Brain microvascular endothelial cell (primary cell): ENCODE measurements around the gene ACER3.

Experiments
- DNase-seq: peaks from one replicate; pipeline ENCODE4 v3.0.0-alpha.2; 2020
- H3K27ac ChIP-seq: fragments of 250-450 bp; sonication (Bioruptor Pico); 2 replicates; pipeline ENCODE4 v1.5.1; 2020; ENCODE audit warnings: mild to moderate bottlenecking, moderate library complexity
- H3K27me3 ChIP-seq: fragments of 250-450 bp; sonication (Bioruptor Pico); replicated peaks from 2 replicates; pipeline ENCODE4 v1.5.1; 2020; ENCODE audit warnings: mild to moderate bottlenecking
- H3K36me3 ChIP-seq: fragments of 250-450 bp; sonication (Bioruptor Pico); replicated peaks from 2 replicates; pipeline ENCODE4 v1.5.1; 2020; ENCODE audit warnings: mild to moderate bottlenecking
- H3K4me3 ChIP-seq: 2 replicates; pipeline ENCODE4 v1.5.1; 2011; ENCODE audit warnings: low read depth, mild to moderate bottlenecking, control low read depth, low read length, moderate library complexity
- in situ Hi-C: cut with HindIII; loops from 2 replicates; pipeline ENCODE4 v1.10.0; 2017; ENCODE audit warnings: low sequenced_read_pairs, low pct_ligation_motif_present
- TF ChIP-seq, protein P1 (sequence below): IDR thresholded peaks from 2 replicates; pipeline ENCODE4 v1.5.1; 2011; ENCODE audit warnings: low read depth, mild to moderate bottlenecking, moderate library complexity, low read length, control low read depth, inconsistent platforms; ENCODE audit errors: missing control alignments

ACER3 gene

GRCh38 chr11:77030834-77031414 lies 170.2 kb downstream of the ACER3 start:
- Histone ChIP-seq H3K27ac (no peak overlapping the region), H3K4me3 (no peak overlapping the region), H3K36me3 (no peaks in the 10 kb centered on the region), H3K27me3 (no peaks in the 10 kb centered on the region)
- in situ Hi-C loops, result no loop called here
- TF ChIP-seq, protein P1, sequence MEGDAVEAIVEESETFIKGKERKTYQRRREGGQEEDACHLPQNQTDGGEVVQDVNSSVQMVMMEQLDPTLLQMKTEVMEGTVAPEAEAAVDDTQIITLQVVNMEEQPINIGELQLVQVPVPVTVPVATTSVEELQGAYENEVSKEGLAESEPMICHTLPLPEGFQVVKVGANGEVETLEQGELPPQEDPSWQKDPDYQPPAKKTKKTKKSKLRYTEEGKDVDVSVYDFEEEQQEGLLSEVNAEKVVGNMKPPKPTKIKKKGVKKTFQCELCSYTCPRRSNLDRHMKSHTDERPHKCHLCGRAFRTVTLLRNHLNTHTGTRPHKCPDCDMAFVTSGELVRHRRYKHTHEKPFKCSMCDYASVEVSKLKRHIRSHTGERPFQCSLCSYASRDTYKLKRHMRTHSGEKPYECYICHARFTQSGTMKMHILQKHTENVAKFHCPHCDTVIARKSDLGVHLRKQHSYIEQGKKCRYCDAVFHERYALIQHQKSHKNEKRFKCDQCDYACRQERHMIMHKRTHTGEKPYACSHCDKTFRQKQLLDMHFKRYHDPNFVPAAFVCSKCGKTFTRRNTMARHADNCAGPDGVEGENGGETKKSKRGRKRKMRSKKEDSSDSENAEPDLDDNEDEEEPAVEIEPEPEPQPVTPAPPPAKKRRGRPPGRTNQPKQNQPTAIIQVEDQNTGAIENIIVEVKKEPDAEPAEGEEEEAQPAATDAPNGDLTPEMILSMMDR, result no peak
- DNase-seq, result no peak

- Histone ChIP-seq H3K27me3 (no peaks in the 10 kb centered on the region), H3K27ac (no peak overlapping the region), H3K4me3 (no peak overlapping the region), H3K36me3 (no peaks in the 10 kb centered on the region)
- TF ChIP-seq, protein P1, result no peak
- no peak for DNase-seq
- in situ Hi-C loops, result no loop called here
Observed at GRCh38 chr11:77031599-77031998, 170.9 kb downstream of the ACER3 start.

DNA sequence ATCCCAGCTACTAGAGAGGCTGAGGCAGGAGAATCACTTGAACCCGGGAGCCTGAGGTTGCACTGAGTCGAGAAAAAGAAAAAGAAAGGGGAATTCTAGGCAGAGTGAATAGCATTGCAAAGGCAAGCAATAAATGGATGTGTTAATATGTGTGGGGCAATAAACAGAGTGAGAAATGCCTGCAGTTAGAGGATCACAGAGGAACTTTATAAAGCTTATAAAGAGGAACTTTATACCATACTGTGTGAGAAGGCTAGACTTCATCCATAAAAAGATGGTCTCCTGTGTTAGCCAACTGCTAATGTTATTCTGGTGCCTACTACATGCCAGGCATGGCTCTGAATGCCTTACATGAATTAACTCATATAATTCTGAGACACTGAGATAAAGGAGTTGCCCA lies 174.3 kb downstream of the ACER3 start:
- Histone ChIP-seq H3K4me3 (no peak overlapping the region), H3K27ac (no peak overlapping the region), H3K36me3 (no peaks in the 10 kb centered on the region), H3K27me3 (no peaks in the 10 kb centered on the region)
- TF ChIP-seq, protein P1, result no peak
- in situ Hi-C loops, result no loop called here
- no peak for DNase-seq

DNA sequence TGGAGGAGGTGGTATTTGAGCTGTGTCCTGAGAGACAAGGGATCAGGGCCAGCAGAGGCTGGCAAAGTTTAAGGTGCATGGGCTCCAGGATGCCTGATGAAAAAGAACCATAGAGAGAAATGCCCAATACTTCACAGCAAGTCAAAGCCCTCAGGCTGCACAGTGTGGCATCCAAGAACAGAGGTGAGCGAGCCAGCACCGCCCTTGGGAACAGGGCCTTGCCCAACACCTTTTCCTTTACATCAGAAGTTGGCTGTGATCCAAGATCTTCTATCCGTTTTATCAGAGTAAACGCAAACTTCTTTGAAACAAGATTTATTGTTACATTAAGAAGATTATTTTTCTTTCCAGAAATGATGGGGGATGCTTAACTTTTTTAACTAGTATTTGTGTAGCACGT lies 174.9 kb downstream of the ACER3 start:
- in situ Hi-C loops, result no loop called here
- DNase-seq, result no peak
- Histone ChIP-seq H3K36me3 (no peaks in the 10 kb centered on the region), H3K4me3 (no peak overlapping the region), H3K27ac (no peak overlapping the region), H3K27me3 (no peaks in the 10 kb centered on the region)
- TF ChIP-seq, protein P1, result no peak

DNA sequence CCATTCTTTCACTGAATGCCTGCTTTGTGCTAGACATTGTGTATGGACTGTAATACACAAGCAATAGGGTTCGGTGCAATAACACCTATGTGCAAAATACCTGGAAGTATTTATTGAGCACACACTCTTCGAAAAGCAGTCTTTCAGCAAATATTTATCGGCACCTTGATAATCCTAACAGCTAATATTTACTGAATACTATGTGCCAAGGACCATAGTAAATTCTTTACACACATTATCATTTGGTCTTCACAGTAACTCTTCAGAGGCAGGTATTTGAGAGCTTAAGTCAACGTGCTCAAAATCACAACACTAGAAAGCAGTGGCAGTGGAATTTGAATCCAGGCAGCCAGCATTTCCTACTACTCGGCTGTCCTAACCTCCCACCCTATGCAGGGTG lies 175.7 kb downstream of the ACER3 start:
- in situ Hi-C loops, result no loop called here
- H3K4me3 ChIP-seq, result no peak overlapping the region
- DNase-seq, result no peak
- H3K36me3 ChIP-seq, result no peaks in the 10 kb centered on the region
- no peak overlapping the region for H3K27ac ChIP-seq
- no peaks in the 10 kb centered on the region for H3K27me3 ChIP-seq
- TF ChIP-seq, protein P1, result no peak

DNA sequence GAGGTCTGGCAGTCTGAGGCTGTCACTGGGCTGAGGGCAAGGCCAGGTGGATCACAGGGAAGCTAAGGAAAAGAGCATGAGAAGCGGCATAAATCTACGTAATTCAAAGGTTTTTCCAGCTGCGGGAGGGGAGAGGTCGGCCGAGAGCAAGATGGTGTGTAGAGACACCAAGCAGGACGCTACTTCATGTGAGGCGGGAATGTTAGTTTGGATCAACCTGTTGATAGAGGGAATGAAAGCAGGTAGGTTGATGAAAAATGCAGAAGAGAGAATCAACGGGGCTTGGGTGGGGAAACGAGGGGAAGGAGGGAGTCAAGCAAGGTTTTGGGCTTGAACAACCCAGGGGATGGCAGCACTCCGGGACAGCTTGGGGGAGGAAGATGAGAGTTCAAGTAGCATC lies 176.3 kb downstream of the ACER3 start:
- DNase-seq, result no peak
- TF ChIP-seq, protein P1, result no peak
- H3K27me3 ChIP-seq, result no peaks in the 10 kb centered on the region

More for the DNA sequence above, 176.3 kb downstream of the ACER3 start:
- Histone ChIP-seq H3K36me3 (no peaks in the 10 kb centered on the region), H3K27ac (no peak overlapping the region), H3K4me3 (no peak overlapping the region)
- in situ Hi-C loops, result no loop called here
